MM.1S (cell line): Measurements from ENCODE around the gene HELZ.

ENCODE experiments used
- CTCF ChIP-seq: fragments of 300-600 bp; sonication (generic); IDR thresholded peaks from 2 replicates; pipeline ENCODE4 v1.5.1; 2016; ENCODE audit warnings: antibody characterized with exemption, low read length, mixed read lengths
- EZH2 ChIP-seq: fragments of 300-600 bp; sonication (generic); optimal IDR thresholded peaks from 2 replicates; pipeline ENCODE3; 2017; ENCODE audit warnings: low read depth, mild to moderate bottlenecking, antibody characterized with exemption, low read length, mixed read lengths
- EZH2phosphoT487 ChIP-seq: fragments of 300-600 bp; sonication (generic); IDR thresholded peaks from 2 replicates; pipeline ENCODE4 v1.6.1; 2018; ENCODE audit warnings: antibody characterized with exemption, low read length

- TF ChIP-seq EZH2 (no peak), CTCF (no peak), EZH2phosphoT487 (no peak)
These were observed 212.0 kb downstream of the HELZ start for GRCh38 chr17:67032985-67033384.
